Loucy (cell line): ENCODE measurements around the gene ACSS3.

Experiments
- H2AFZ ChIP-seq: fragments of 200-600 bp; sonication (generic); 2 replicates; pipeline ENCODE4 v1.6.0; 2016; ENCODE audit warnings: antibody characterized with exemption, mild to moderate bottlenecking, low read length, moderate library complexity
- H3F3A ChIP-seq: fragments of 200-600 bp; 2 replicates; pipeline ENCODE4 v1.6.0; 2016; ENCODE audit warnings: antibody characterized with exemption, low read depth, mild to moderate bottlenecking
- H3K27me3 ChIP-seq: fragments of 200-600 bp; sonication (generic); 2 replicates; pipeline ENCODE4 v1.6.1; 2014; ENCODE audit warnings: low read length, mild to moderate bottlenecking; ENCODE audit not compliant: insufficient read depth, poor library complexity, severe bottlenecking
- H3K36me3 ChIP-seq: fragments of 200-600 bp; sonication (generic); 2 replicates; pipeline ENCODE4 v1.6.1; 2016; ENCODE audit warnings: low read length; ENCODE audit not compliant: insufficient read depth
- H3K4me1 ChIP-seq: fragments of 200-600 bp; sonication (generic); 2 replicates; pipeline ENCODE4 v1.5.1; 2014; ENCODE audit warnings: low read length, mild to moderate bottlenecking; ENCODE audit not compliant: insufficient read depth, poor library complexity, severe bottlenecking
- H3K4me2 ChIP-seq: fragments of 200-600 bp; sonication (generic); 2 replicates; pipeline ENCODE4 v1.6.0; 2014; ENCODE audit warnings: antibody characterized with exemption, low read length, low read depth, mild to moderate bottlenecking; ENCODE audit not compliant: poor library complexity, severe bottlenecking
- H3K4me3 ChIP-seq: fragments of 200-600 bp; sonication (generic); 2 replicates; pipeline ENCODE4 v1.5.1; 2014; ENCODE audit warnings: low read length, mild to moderate bottlenecking, mixed read lengths; ENCODE audit not compliant: poor library complexity, severe bottlenecking
- H3K79me2 ChIP-seq: fragments of 200-600 bp; sonication (generic); 2 replicates; pipeline ENCODE4 v1.6.1; 2014; ENCODE audit warnings: low read length; ENCODE audit not compliant: insufficient read depth
- H3K9ac ChIP-seq: fragments of 200-600 bp; sonication (generic); 2 replicates; pipeline ENCODE4 v1.6.0; 2014; ENCODE audit warnings: mild to moderate bottlenecking, low read depth, low read length, moderate library complexity; ENCODE audit not compliant: poor library complexity, severe bottlenecking
- H3K9me2 ChIP-seq: fragments of 200-600 bp; sonication (generic); replicated peaks from 2 replicates; pipeline ENCODE4 v1.6.1; 2016; ENCODE audit warnings: low read depth, low read length, mixed read lengths
- H3K9me3 ChIP-seq: fragments of 200-600 bp; sonication (generic); 2 replicates; pipeline ENCODE4 v1.6.1; 2014; ENCODE audit warnings: mild to moderate bottlenecking, antibody characterized with exemption, low read length, low read depth; ENCODE audit not compliant: insufficient read depth
- H4K20me1 ChIP-seq: fragments of 200-600 bp; sonication (generic); 2 replicates; pipeline ENCODE4 v1.6.0; 2014; ENCODE audit warnings: antibody characterized with exemption, low read length, mild to moderate bottlenecking; ENCODE audit not compliant: insufficient read depth, poor library complexity, severe bottlenecking
- CTCF ChIP-seq: fragments of 200-600 bp; sonication (generic); conservative IDR thresholded peaks from 2 replicates; pipeline ENCODE4 v1.5.1; 2014; ENCODE audit warnings: mild to moderate bottlenecking, antibody characterized with exemption, low read length
- EZH2phosphoT487 ChIP-seq: fragments of 200-600 bp; IDR thresholded peaks from 2 replicates; pipeline ENCODE4 v1.6.1; 2018; ENCODE audit warnings: antibody characterized with exemption, mild to moderate bottlenecking, moderate library complexity, borderline replicate concordance

Gene ACSS3

DNA sequence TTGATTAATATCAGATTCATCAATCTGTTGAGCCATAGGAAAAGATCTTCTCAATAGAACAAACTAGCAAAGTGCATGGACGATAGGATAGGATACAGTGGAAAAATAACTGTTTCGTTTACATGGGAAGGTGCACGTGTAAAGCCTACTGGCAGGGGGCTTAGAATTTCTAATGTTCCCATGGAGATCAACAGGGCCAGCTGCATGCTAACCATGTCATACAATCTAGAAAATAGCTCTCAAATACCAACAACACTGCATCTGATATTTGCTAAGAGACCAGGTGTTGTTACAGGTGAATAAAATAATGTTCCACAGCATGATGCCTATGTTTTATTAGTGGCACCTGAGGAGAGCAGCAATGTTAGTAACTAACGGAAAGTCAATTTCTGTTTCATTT, 72.5 kb downstream of the ACSS3 start:
- Histone ChIP-seq H3F3A (no peaks in the 10 kb centered on the region), H3K9ac (no peak overlapping the region), H3K4me3 (no peak overlapping the region), H3K79me2 (no peaks in the 10 kb centered on the region), H3K9me3 (no peaks in the 10 kb centered on the region), H3K36me3 (no peaks in the 10 kb centered on the region), H3K4me2 (no peak overlapping the region), H3K4me1 (no peaks in the 10 kb centered on the region), H4K20me1 (no peaks in the 10 kb centered on the region), H3K9me2 (no peaks in the 10 kb centered on the region), H3K27me3 (no peaks in the 10 kb centered on the region), H2AFZ (no peak overlapping the region)
- no peak for TF ChIP-seq EZH2phosphoT487
- no peak for TF ChIP-seq CTCF

DNA sequence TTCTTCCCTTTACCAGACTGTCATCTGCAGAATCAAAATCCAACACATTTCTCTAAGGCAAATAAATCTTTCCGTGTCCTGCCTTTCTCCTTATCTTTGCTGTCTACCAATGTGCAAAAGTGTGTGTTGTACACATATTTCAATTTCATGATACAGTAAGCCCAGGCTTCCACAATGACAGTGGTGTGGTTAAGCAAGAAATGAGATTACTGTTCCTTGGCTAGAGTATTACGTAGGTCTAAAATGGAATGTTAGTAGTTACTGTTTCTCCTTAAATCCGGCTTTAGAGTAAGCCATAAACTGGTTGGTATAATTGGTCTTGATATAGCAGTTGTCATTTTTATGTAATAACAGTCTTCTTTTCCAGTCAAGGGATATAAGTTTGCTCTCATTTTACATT, 82.0 kb downstream of the ACSS3 start:
- H3K4me1 ChIP-seq = no peaks in the 10 kb centered on the region

DNA sequence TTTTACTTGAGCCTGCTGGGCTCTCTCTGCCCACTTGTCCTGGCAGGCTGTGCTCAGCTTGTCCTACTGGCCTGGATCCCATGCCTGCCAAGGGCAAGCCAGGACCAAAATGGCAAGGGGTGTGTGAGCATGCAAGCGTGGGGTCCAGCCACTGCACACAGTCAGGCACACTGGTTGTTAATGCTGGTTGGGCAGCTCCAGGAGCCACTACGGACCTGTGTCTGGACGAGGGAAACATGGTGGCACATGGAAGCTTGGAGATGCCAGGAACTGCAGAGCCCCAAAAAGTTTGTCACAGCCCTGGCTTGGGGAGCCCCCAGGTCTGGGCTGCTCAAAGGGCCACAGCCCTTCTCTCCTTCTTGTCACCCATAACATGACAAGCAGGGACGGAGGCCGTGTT, 83.8 kb downstream of the ACSS3 start:
- Histone ChIP-seq H3K27me3 (no peaks in the 10 kb centered on the region), H3F3A (no peaks in the 10 kb centered on the region), H3K36me3 (no peaks in the 10 kb centered on the region), H3K9me3 (no peaks in the 10 kb centered on the region), H3K79me2 (no peaks in the 10 kb centered on the region), H3K4me3 (no peak overlapping the region), H3K9me2 (no peaks in the 10 kb centered on the region), H3K9ac (no peak overlapping the region), H3K4me1 (no peaks in the 10 kb centered on the region), H2AFZ (no peak overlapping the region), H3K4me2 (no peak overlapping the region), H4K20me1 (no peaks in the 10 kb centered on the region)
- TF ChIP-seq CTCF (no peak), EZH2phosphoT487 (no peak)

More for the DNA sequence above, 82.0 kb downstream of the ACSS3 start:
- TF ChIP-seq CTCF (no peak), EZH2phosphoT487 (no peak)
- H3K9me2 ChIP-seq = no peaks in the 10 kb centered on the region
- H3K79me2 ChIP-seq = no peaks in the 10 kb centered on the region
- no peaks in the 10 kb centered on the region for H3K27me3 ChIP-seq
- H3K4me3 ChIP-seq = no peak overlapping the region
- H3K36me3 ChIP-seq = no peaks in the 10 kb centered on the region
- no peak overlapping the region for H3K4me2 ChIP-seq
- H3K9me3 ChIP-seq = no peaks in the 10 kb centered on the region
- H2AFZ ChIP-seq = no peak overlapping the region
- H3K9ac ChIP-seq = no peak overlapping the region
- no peaks in the 10 kb centered on the region for H4K20me1 ChIP-seq
- no peaks in the 10 kb centered on the region for H3F3A ChIP-seq
